HepG2 (cell line): ENCODE measurements around the gene ANLN. TPM values are rescaled to one million over a fixed set of nuclear protein-coding genes. Genes with fewer than 3 reads are reported as not detected.

ENCODE experiments used
- FOXP4 ChIP-seq: sonication (generic); formaldehyde crosslinking; IDR thresholded peaks from 2 replicates; pipeline ENCODE4 v1.4.0; 2020; ENCODE audit warnings: missing genetic modification reagents
- HOMEZ ChIP-seq: IDR thresholded peaks from 2 replicates; pipeline ENCODE4 v1.6.1; 2016; ENCODE audit warnings: low read depth
- KMT2A ChIP-seq: sonication (generic); formaldehyde crosslinking; IDR thresholded peaks from 2 replicates; pipeline ENCODE4 v1.4.0; 2020; ENCODE audit warnings: missing genetic modification reagents
- RBM39 ChIP-seq: fragments of 200-400 bp; formaldehyde crosslinking; IDR thresholded peaks from one replicate; pipeline ENCODE4 v1.6.1; 2018; ENCODE audit warnings: antibody characterized with exemption, mild to moderate bottlenecking, low read depth, low read length; ENCODE audit not compliant: poor library complexity, severe bottlenecking
- ZNF550 ChIP-seq: sonication (generic); formaldehyde crosslinking; IDR thresholded peaks from 2 replicates; pipeline ENCODE4 v1.4.0; 2020; ENCODE audit warnings: mild to moderate bottlenecking, missing genetic modification reagents, borderline replicate concordance
- ZNF709 ChIP-seq: sonication (generic); formaldehyde crosslinking; IDR thresholded peaks from 2 replicates; pipeline ENCODE4 v1.5.0; 2020; ENCODE audit warnings: mild to moderate bottlenecking, missing genetic modification reagents
- ZNF792 ChIP-seq: IDR thresholded peaks from 2 replicates; pipeline ENCODE4 v1.6.1; 2016
- polyA plus RNA-seq, 8 experiments: library from polyadenylated mRNA; depleted of rRNA in 3 of 8; stranded (reverse) in 7 of 8; unstranded in 1 of 8; fragments of >200 nt; fragmentation: Illumina TruSeq in 4 of 8; extraction: Trizol in 4 of 8; gene quantifications; 2 replicates each; pipeline versions ENCODE4 v1.2.1 to v1.2.3, GENCODE V29; 2011 to 2016; ENCODE audit warnings: low read depth in 4 of 8, missing spikeins in 1 of 8, mixed read lengths in 1 of 8; ENCODE audit not compliant: insufficient read depth in 1 of 8
- total RNA-seq, 5 experiments: library from RNA; depleted of rRNA; stranded (reverse); fragments of >200 nt; fragmentation: Illumina TruSeq; extraction: Trizol; gene quantifications; 2 replicates each; pipeline ENCODE4 v1.2.3, GENCODE V29; 2016; ENCODE audit warnings: low read depth in 1 of 5
- TF ChIP-seq, protein P1 (sequence below): sonication (generic); formaldehyde crosslinking; IDR thresholded peaks from 2 replicates; pipeline ENCODE4 v1.4.0; 2020; ENCODE audit warnings: missing genetic modification reagents, borderline replicate concordance
- TF ChIP-seq, protein P2 (sequence below): sonication (generic); formaldehyde crosslinking; IDR thresholded peaks from 2 replicates; pipeline ENCODE4 v1.4.0; 2020; ENCODE audit warnings: missing genetic modification reagents
- TF ChIP-seq, protein P3 (sequence below): sonication (generic); formaldehyde crosslinking; IDR thresholded peaks from 2 replicates; pipeline ENCODE4 v1.5.1; 2020; ENCODE audit warnings: mild to moderate bottlenecking, missing genetic modification reagents, borderline replicate concordance
- TF ChIP-seq, protein P4 (sequence below): sonication (generic); formaldehyde crosslinking; IDR thresholded peaks from 2 replicates; pipeline ENCODE4 v1.9.0; 2021; ENCODE audit warnings: missing genetic modification reagents, mild to moderate bottlenecking, borderline replicate concordance
- TF ChIP-seq, protein P5 (sequence below): sonication (generic); formaldehyde crosslinking; IDR thresholded peaks from 2 replicates; pipeline ENCODE4 v1.9.0; 2022; ENCODE audit warnings: missing genetic modification reagents, mild to moderate bottlenecking, borderline replicate concordance

ANLN gene
- total and polyA plus RNA-seq, 2 of the 13 experiments (the other 11 are each of a cell fraction or from before 2014, with no cell fraction given): 20.0 to 72.0 TPM

- TF ChIP-seq, protein P1, sequence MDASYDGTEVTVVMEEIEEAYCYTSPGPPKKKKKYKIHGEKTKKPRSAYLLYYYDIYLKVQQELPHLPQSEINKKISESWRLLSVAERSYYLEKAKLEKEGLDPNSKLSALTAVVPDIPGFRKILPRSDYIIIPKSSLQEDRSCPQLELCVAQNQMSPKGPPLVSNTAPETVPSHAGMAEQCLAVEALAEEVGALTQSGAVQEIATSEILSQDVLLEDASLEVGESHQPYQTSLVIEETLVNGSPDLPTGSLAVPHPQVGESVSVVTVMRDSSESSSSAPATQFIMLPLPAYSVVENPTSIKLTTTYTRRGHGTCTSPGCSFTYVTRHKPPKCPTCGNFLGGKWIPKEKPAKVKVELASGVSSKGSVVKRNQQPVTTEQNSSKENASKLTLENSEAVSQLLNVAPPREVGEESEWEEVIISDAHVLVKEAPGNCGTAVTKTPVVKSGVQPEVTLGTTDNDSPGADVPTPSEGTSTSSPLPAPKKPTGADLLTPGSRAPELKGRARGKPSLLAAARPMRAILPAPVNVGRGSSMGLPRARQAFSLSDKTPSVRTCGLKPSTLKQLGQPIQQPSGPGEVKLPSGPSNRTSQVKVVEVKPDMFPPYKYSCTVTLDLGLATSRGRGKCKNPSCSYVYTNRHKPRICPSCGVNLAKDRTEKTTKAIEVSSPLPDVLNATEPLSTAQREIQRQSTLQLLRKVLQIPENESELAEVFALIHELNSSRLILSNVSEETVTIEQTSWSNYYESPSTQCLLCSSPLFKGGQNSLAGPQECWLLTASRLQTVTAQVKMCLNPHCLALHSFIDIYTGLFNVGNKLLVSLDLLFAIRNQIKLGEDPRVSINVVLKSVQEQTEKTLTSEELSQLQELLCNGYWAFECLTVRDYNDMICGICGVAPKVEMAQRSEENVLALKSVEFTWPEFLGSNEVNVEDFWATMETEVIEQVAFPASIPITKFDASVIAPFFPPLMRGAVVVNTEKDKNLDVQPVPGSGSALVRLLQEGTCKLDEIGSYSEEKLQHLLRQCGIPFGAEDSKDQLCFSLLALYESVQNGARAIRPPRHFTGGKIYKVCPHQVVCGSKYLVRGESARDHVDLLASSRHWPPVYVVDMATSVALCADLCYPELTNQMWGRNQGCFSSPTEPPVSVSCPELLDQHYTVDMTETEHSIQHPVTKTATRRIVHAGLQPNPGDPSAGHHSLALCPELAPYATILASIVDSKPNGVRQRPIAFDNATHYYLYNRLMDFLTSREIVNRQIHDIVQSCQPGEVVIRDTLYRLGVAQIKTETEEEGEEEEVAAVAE (CRISPR knock-in tag): no peak; the same call in 1 of the 2 replicates
- TF ChIP-seq ZNF709 (peak; percentile 60), RBM39 (no peak), KMT2A (CRISPR knock-in tag) (peak; percentile 74; the same call in 1 of the 2 replicates), ZNF550 (no peak), ZNF792 (CRISPR knock-in tag) (0 out of 2 replicates have a peak, but pooled peaks have one; percentile 17), HOMEZ (CRISPR knock-in tag) (no peak), FOXP4 (CRISPR knock-in tag) (0 out of 2 replicates have a peak, but pooled peaks have one; percentile 9)
- TF ChIP-seq, protein P2, sequence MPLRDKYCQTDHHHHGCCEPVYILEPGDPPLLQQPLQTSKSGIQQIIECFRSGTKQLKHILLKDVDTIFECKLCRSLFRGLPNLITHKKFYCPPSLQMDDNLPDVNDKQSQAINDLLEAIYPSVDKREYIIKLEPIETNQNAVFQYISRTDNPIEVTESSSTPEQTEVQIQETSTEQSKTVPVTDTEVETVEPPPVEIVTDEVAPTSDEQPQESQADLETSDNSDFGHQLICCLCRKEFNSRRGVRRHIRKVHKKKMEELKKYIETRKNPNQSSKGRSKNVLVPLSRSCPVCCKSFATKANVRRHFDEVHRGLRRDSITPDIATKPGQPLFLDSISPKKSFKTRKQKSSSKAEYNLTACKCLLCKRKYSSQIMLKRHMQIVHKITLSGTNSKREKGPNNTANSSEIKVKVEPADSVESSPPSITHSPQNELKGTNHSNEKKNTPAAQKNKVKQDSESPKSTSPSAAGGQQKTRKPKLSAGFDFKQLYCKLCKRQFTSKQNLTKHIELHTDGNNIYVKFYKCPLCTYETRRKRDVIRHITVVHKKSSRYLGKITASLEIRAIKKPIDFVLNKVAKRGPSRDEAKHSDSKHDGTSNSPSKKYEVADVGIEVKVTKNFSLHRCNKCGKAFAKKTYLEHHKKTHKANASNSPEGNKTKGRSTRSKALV (CRISPR knock-in tag): 0 out of 2 replicates have a peak, but pooled peaks have one; percentile 46
- TF ChIP-seq, protein P3, sequence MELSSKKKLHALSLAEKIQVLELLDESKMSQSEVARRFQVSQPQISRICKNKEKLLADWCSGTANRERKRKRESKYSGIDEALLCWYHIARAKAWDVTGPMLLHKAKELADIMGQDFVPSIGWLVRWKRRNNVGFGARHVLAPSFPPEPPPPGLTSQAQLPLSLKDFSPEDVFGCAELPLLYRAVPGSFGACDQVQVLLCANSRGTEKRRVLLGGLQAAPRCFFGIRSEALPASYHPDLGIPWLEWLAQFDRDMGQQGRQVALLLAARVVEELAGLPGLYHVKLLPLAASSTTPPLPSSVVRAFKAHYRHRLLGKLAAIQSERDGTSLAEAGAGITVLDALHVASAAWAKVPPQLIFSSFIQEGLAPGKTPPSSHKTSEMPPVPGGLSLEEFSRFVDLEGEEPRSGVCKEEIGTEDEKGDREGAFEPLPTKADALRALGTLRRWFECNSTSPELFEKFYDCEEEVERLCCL (CRISPR knock-in tag): no peak
- TF ChIP-seq, protein P4, sequence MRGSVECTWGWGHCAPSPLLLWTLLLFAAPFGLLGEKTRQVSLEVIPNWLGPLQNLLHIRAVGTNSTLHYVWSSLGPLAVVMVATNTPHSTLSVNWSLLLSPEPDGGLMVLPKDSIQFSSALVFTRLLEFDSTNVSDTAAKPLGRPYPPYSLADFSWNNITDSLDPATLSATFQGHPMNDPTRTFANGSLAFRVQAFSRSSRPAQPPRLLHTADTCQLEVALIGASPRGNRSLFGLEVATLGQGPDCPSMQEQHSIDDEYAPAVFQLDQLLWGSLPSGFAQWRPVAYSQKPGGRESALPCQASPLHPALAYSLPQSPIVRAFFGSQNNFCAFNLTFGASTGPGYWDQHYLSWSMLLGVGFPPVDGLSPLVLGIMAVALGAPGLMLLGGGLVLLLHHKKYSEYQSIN (CRISPR knock-in tag): no peak
- TF ChIP-seq, protein P5, sequence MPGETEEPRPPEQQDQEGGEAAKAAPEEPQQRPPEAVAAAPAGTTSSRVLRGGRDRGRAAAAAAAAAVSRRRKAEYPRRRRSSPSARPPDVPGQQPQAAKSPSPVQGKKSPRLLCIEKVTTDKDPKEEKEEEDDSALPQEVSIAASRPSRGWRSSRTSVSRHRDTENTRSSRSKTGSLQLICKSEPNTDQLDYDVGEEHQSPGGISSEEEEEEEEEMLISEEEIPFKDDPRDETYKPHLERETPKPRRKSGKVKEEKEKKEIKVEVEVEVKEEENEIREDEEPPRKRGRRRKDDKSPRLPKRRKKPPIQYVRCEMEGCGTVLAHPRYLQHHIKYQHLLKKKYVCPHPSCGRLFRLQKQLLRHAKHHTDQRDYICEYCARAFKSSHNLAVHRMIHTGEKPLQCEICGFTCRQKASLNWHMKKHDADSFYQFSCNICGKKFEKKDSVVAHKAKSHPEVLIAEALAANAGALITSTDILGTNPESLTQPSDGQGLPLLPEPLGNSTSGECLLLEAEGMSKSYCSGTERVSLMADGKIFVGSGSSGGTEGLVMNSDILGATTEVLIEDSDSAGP: peak; percentile 80; the same call in 1 of the 2 replicates
Measured at GRCh38 chr7:36366718-36367560, 22.7 kb upstream of the ANLN start (continued).
